B cell (primary cell): ENCODE data around the gene UACA.

Experiments used
- CTCF ChIP-seq: fragments of 200-600 bp; IDR thresholded peaks from one replicate; pipeline ENCODE4 v1.8.0; 2022; ENCODE audit warnings: antibody characterized with exemption, mild to moderate bottlenecking
- EZH2 ChIP-seq: IDR thresholded peaks from 2 replicates; pipeline ENCODE4 v1.6.1; 2012; ENCODE audit warnings: borderline replicate concordance, low read depth, mild to moderate bottlenecking, moderate library complexity, low read length; ENCODE audit not compliant: insufficient read depth, poor library complexity, severe bottlenecking

GRCh38 chr15:70802629-70803028 is 39.3 kb upstream of the UACA start:
- TF ChIP-seq CTCF (no peak), EZH2 (no peak)
